Measurements from ENCODE around the gene PSMD7.

Gene PSMD7

GRCh38 chr16:74257061-74257460, 39.6 kb upstream of the PSMD7 start:
- no peak overlapping the region for H3K4me3 ChIP-seq (replicated peaks; ENCODE audit: low read depth, low read length)
- no peaks in the 10 kb centered on the region for H3K36me3 ChIP-seq (ENCODE audit: control insufficient read depth, insufficient read depth, low read length)
- DNase-seq (ENCODE audit: extremely low read depth, insufficient read length), result peak; percentile 12
- no peak for TF ChIP-seq CTCF (IDR thresholded peaks at IDR 0.05; ENCODE audit: insufficient read depth, low read length, poor library complexity, severe bottlenecking)
- H3K27me3 ChIP-seq (replicated peaks; ENCODE audit: control insufficient read depth, insufficient read depth, low read length), result no peaks in the 10 kb centered on the region

DNA sequence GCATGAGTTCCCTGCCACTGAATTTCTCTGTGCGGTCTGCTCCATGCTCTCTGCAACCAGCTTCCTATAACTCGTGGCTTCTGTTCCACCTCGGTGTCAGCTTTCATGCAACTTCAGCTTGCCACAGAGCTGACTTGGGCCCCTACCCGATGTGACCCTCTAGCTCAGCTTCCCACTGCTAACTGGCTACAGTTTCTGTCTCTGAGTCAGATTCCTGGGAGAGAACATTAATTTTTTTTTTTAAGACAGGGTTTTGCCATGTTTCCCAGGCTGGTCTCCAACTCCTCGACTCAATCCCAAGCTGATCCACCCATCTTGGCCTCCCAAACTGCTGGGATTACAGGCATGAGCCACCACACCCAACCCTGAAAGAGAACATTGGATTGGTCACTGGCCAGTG, 35.5 kb upstream of the PSMD7 start:
- TF ChIP-seq CTCF (IDR thresholded peaks at IDR 0.05; ENCODE audit: insufficient read depth, low read length, poor library complexity, severe bottlenecking), result no peak

GRCh38 chr16:74264811-74265210, 31.8 kb upstream of the PSMD7 start:
- no peak for TF ChIP-seq CTCF (IDR thresholded peaks at IDR 0.05; ENCODE audit: insufficient read depth, low read length, poor library complexity, severe bottlenecking)
- Histone ChIP-seq H3K27me3 (replicated peaks; ENCODE audit: control insufficient read depth, insufficient read depth, low read length) (no peaks in the 10 kb centered on the region), H3K36me3 (ENCODE audit: control insufficient read depth, insufficient read depth, low read length) (no peaks in the 10 kb centered on the region), H3K4me3 (replicated peaks; ENCODE audit: low read depth, low read length) (no peak overlapping the region)
- no peak for DNase-seq (ENCODE audit: extremely low read depth, insufficient read length)

More for the DNA sequence above, 35.5 kb upstream of the PSMD7 start:
- H3K27me3 ChIP-seq (replicated peaks; ENCODE audit: control insufficient read depth, insufficient read depth, low read length), result no peaks in the 10 kb centered on the region
- no peak overlapping the region for H3K4me3 ChIP-seq (replicated peaks; ENCODE audit: low read depth, low read length)
- no peaks in the 10 kb centered on the region for H3K36me3 ChIP-seq (ENCODE audit: control insufficient read depth, insufficient read depth, low read length)
- no peak for DNase-seq (ENCODE audit: extremely low read depth, insufficient read length)

DNA sequence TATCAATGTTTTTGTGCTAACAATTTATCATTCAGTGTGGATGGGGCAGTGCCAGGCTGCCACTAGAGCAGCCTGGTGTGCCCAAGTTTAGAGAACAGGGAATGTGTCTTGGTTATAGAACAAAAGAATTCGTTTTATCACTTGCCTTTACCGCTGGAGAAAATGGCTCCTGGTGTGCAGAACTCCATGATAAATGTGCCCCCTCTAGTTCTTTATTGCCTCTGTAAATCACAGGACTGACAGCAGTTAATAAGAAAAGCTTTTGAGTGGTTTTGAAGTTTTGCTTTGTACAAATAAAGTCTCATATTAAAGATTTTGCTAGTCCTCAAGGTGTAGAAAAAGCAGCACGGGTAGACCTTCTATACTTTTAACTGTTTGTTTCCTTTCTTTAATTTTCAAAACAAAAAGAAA, 28.2 kb upstream of the PSMD7 start:
- no peaks in the 10 kb centered on the region for H3K27me3 ChIP-seq (replicated peaks; ENCODE audit: control insufficient read depth, insufficient read depth, low read length)
- TF ChIP-seq CTCF (IDR thresholded peaks at IDR 0.05; ENCODE audit: insufficient read depth, low read length, poor library complexity, severe bottlenecking), result no peak
- no peak for DNase-seq (ENCODE audit: extremely low read depth, insufficient read length)

GRCh38 chr16:74271872-74272271, 24.7 kb upstream of the PSMD7 start:
- no peak for DNase-seq (ENCODE audit: extremely low read depth, insufficient read length)
- no peaks in the 10 kb centered on the region for H3K27me3 ChIP-seq (replicated peaks; ENCODE audit: control insufficient read depth, insufficient read depth, low read length)
- H3K4me3 ChIP-seq (replicated peaks; ENCODE audit: low read depth, low read length), result no peak overlapping the region
- no peak for TF ChIP-seq CTCF (IDR thresholded peaks at IDR 0.05; ENCODE audit: insufficient read depth, low read length, poor library complexity, severe bottlenecking)
- no peaks in the 10 kb centered on the region for H3K36me3 ChIP-seq (ENCODE audit: control insufficient read depth, insufficient read depth, low read length)

More for the DNA sequence above, 28.2 kb upstream of the PSMD7 start:
- Histone ChIP-seq H3K4me3 (replicated peaks; ENCODE audit: low read depth, low read length) (no peak overlapping the region), H3K36me3 (ENCODE audit: control insufficient read depth, insufficient read depth, low read length) (no peaks in the 10 kb centered on the region)

DNA sequence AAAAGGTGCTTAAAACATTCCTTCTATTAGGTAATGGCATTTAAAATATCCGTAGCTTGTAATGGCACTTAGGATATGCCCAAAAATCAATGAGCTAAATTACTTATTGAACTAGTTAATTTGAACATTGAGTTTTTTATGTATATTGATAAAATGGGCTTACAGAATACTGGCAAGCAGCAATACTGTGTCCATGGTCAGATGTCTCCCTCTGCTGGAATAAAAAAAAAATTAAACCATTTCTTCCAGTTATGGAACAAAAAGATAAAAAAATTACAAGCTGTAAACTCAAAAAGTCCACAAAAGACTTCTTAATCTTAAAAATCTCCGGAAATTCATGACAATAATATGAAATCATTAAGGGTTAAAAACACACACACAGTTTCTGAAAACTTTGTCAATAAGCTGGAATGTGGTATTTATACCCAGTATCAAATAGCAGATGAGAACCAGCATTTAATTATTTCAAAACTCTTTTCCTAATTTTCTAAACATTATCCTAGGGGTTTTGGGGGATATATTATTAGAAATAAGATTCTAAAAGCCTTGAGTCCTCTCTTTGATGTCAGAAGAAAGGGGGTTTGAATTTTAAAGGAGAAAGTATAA, 21.5 kb upstream of the PSMD7 start:
- peak; percentile 29 for TF ChIP-seq CTCF (IDR thresholded peaks at IDR 0.05; ENCODE audit: insufficient read depth, low read length, poor library complexity, severe bottlenecking)
- no peak overlapping the region for H3K4me3 ChIP-seq (replicated peaks; ENCODE audit: low read depth, low read length)
- no peak for DNase-seq (ENCODE audit: extremely low read depth, insufficient read length)
- no peaks in the 10 kb centered on the region for H3K27me3 ChIP-seq (replicated peaks; ENCODE audit: control insufficient read depth, insufficient read depth, low read length)
- H3K36me3 ChIP-seq (ENCODE audit: control insufficient read depth, insufficient read depth, low read length), result no peaks in the 10 kb centered on the region
